ENCODE data around the gene SH3GL1.
"Not testable (repeated sequence)": the region's sequence is repeated elsewhere in the genome, so short reads cannot be mapped to it uniquely, and the experiment has no call there.

SH3GL1 gene

GRCh38 chr19:4350726-4351125, 49.6 kb downstream of the SH3GL1 start:
- Mint-ChIP-seq H3K4me3 (no peak overlapping the region), H3K4me1 (ENCODE audit: low read depth) (peaks cover 6% of the 10 kb centered on the region), H3K27me3 (no peaks in the 10 kb centered on the region), H3K27ac (no peak overlapping the region), H3K9me3 (no peaks in the 10 kb centered on the region), H3K36me3 (ENCODE audit: low read depth) (peaks cover 93% of the 10 kb centered on the region)
- intact Hi-C loops (cut with micrococcal nuclease): no loop called here

GRCh38 chr19:4350111-4350510, 50.2 kb downstream of the SH3GL1 start:
- intact Hi-C loops (cut with micrococcal nuclease): no loop called here
- H3K4me3 Mint-ChIP-seq: no peak overlapping the region
- H3K4me1 Mint-ChIP-seq (ENCODE audit: low read depth): peaks cover 13% of the 10 kb centered on the region
- H3K36me3 Mint-ChIP-seq (ENCODE audit: low read depth): peaks cover 93% of the 10 kb centered on the region
- H3K9me3 Mint-ChIP-seq: no peaks in the 10 kb centered on the region
- no peaks in the 10 kb centered on the region for H3K27me3 Mint-ChIP-seq
- H3K27ac Mint-ChIP-seq: no peak overlapping the region

- H3K4me3 Mint-ChIP-seq; intact Hi-C loops (cut with micrococcal nuclease); H3K27ac Mint-ChIP-seq; H3K27me3 Mint-ChIP-seq; H3K9me3 Mint-ChIP-seq: not testable (repeated sequence)
- peaks cover 85% of the 10 kb centered on the region for H3K36me3 Mint-ChIP-seq (ENCODE audit: low read depth)
- H3K4me1 Mint-ChIP-seq (ENCODE audit: low read depth): peaks cover 15% of the 10 kb centered on the region
Measured at GRCh38 chr19:4349225-4349624, 51.1 kb downstream of the SH3GL1 start.

- Mint-ChIP-seq H3K36me3 (ENCODE audit: low read depth) (peaks cover 78% of the 10 kb centered on the region), H3K9me3 (no peaks in the 10 kb centered on the region), H3K4me1 (ENCODE audit: low read depth) (peaks cover 22% of the 10 kb centered on the region), H3K4me3 (no peak overlapping the region), H3K27me3 (no peaks in the 10 kb centered on the region), H3K27ac (peak overlapping the region; percentile 52)
- intact Hi-C loops (cut with micrococcal nuclease): no loop called here
Measured at GRCh38 chr19:4347521-4347920, 52.8 kb downstream of the SH3GL1 start.

- H3K27me3 Mint-ChIP-seq: no peaks in the 10 kb centered on the region
- H3K4me1 Mint-ChIP-seq (ENCODE audit: low read depth): peaks cover 29% of the 10 kb centered on the region
- no peak overlapping the region for H3K27ac Mint-ChIP-seq
- intact Hi-C loops (cut with micrococcal nuclease): no loop called here
- H3K9me3 Mint-ChIP-seq: no peaks in the 10 kb centered on the region
- no peak overlapping the region for H3K4me3 Mint-ChIP-seq
- H3K36me3 Mint-ChIP-seq (ENCODE audit: low read depth): peaks cover 70% of the 10 kb centered on the region
Measured at GRCh38 chr19:4346020-4346383, 54.3 kb downstream of the SH3GL1 start.

- H3K4me3 Mint-ChIP-seq: no peak overlapping the region
- H3K36me3 Mint-ChIP-seq (ENCODE audit: low read depth): peaks cover 65% of the 10 kb centered on the region
Measured at GRCh38 chr19:4345342-4346019, 54.9 kb downstream of the SH3GL1 start.

GRCh38 chr19:4343370-4344307, 56.7 kb downstream of the SH3GL1 start, which contains the start of gene MPND:
Gene MPND (plus strand): TSS chr19:4343562. CDS start chr19:4343594, 32 bp downstream.
- Mint-ChIP-seq H3K4me1 (ENCODE audit: low read depth) (peaks cover 38% of the 10 kb centered on the region), H3K4me3 (peak within 1 kb of the TSS; percentile 96), H3K27me3 (peaks cover 7% of the 10 kb centered on the region), H3K36me3 (ENCODE audit: low read depth) (peaks cover 46% of the 10 kb centered on the region), H3K27ac (peak within 1 kb of the TSS; percentile 82), H3K9me3 (no peaks in the 10 kb centered on the region)
- intact Hi-C loops (cut with micrococcal nuclease): loop anchor here (2.0 to 5.0 kb wide), 2 partner anchors 15 to 96 kb away; partner anchors contain the start of gene YJU2

More at GRCh38 chr19:4345342-4346019, 54.9 kb downstream of the SH3GL1 start:
- Mint-ChIP-seq H3K27me3 (no peaks in the 10 kb centered on the region), H3K9me3 (no peaks in the 10 kb centered on the region), H3K27ac (no peak overlapping the region), H3K4me1 (ENCODE audit: low read depth) (peaks cover 29% of the 10 kb centered on the region)
- intact Hi-C loops (cut with micrococcal nuclease): no loop called here

GRCh38 chr19:4342615-4343369, 57.6 kb downstream of the SH3GL1 start:
- H3K9me3 Mint-ChIP-seq: no peaks in the 10 kb centered on the region
- H3K27me3 Mint-ChIP-seq: peaks cover 12% of the 10 kb centered on the region
- peaks cover 38% of the 10 kb centered on the region for H3K36me3 Mint-ChIP-seq (ENCODE audit: low read depth)
- peak overlapping the region; percentile 82 for H3K27ac Mint-ChIP-seq
- H3K4me1 Mint-ChIP-seq (ENCODE audit: low read depth): peaks cover 47% of the 10 kb centered on the region
- H3K4me3 Mint-ChIP-seq: peak overlapping the region; percentile 96
- intact Hi-C loops (cut with micrococcal nuclease): loop anchor here (2.0 to 5.0 kb wide), 2 partner anchors 14 to 95 kb away; partner anchors contain the start of gene YJU2

GRCh38 chr19:4342314-4342614, 58.1 kb downstream of the SH3GL1 start:
- Mint-ChIP-seq H3K27ac (peak overlapping the region; percentile 82), H3K36me3 (ENCODE audit: low read depth) (peaks cover 33% of the 10 kb centered on the region), H3K4me3 (peak overlapping the region; percentile 96), H3K27me3 (peaks cover 12% of the 10 kb centered on the region), H3K4me1 (ENCODE audit: low read depth) (peaks cover 49% of the 10 kb centered on the region), H3K9me3 (no peaks in the 10 kb centered on the region)
- intact Hi-C loops (cut with micrococcal nuclease): loop anchor here (2.0 to 5.0 kb wide), 2 partner anchors 13 to 95 kb away; partner anchors contain the start of gene YJU2

GRCh38 chr19:4338441-4339355, 61.6 kb downstream of the SH3GL1 start, which contains the start of gene STAP2:
Gene STAP2 (minus strand): TSS chr19:4338827. CDS start chr19:4338753, 74 bp downstream.
- H3K4me3 Mint-ChIP-seq: peak within 1 kb of the TSS; percentile 74
- H3K27me3 Mint-ChIP-seq: peaks cover 19% of the 10 kb centered on the region
- intact Hi-C loops (cut with micrococcal nuclease): no loop called here
- peaks cover 14% of the 10 kb centered on the region for H3K9me3 Mint-ChIP-seq
- H3K36me3 Mint-ChIP-seq (ENCODE audit: low read depth): peaks cover 6% of the 10 kb centered on the region
- H3K4me1 Mint-ChIP-seq (ENCODE audit: low read depth): peaks cover 34% of the 10 kb centered on the region
- peak within 1 kb of the TSS; percentile 79 for H3K27ac Mint-ChIP-seq

GRCh38 chr19:4337906-4338440, 62.4 kb downstream of the SH3GL1 start:
- H3K36me3 Mint-ChIP-seq (ENCODE audit: low read depth): peaks cover under 1% of the 10 kb centered on the region
- peak overlapping the region; percentile 74 for H3K4me3 Mint-ChIP-seq
- peaks cover 30% of the 10 kb centered on the region for H3K4me1 Mint-ChIP-seq (ENCODE audit: low read depth)
- peaks cover 19% of the 10 kb centered on the region for H3K27me3 Mint-ChIP-seq
- H3K9me3 Mint-ChIP-seq: peaks cover 14% of the 10 kb centered on the region
- intact Hi-C loops (cut with micrococcal nuclease): no loop called here
- H3K27ac Mint-ChIP-seq: peak overlapping the region; percentile 79

- Mint-ChIP-seq H3K27ac (no peak overlapping the region), H3K9me3 (peaks cover 14% of the 10 kb centered on the region), H3K36me3 (ENCODE audit: low read depth) (no peaks in the 10 kb centered on the region), H3K4me1 (ENCODE audit: low read depth) (peaks cover 20% of the 10 kb centered on the region), H3K4me3 (no peak overlapping the region), H3K27me3 (peaks cover 22% of the 10 kb centered on the region)
- intact Hi-C loops (cut with micrococcal nuclease): no loop called here
Measured at GRCh38 chr19:4334929-4335570, 65.3 kb downstream of the SH3GL1 start.
